NCI-H2196 treated with DMSO at 0.1 percent for 48 hours (cell line): Measurements from ENCODE around the gene ETS1.

Experiments
- DNase-seq: peaks from one replicate; lab custom pipeline; 2025; ENCODE audit not compliant: unreplicated experiment; lab: John Stamatoyannopoulos, UW

ETS1 gene

DNA sequence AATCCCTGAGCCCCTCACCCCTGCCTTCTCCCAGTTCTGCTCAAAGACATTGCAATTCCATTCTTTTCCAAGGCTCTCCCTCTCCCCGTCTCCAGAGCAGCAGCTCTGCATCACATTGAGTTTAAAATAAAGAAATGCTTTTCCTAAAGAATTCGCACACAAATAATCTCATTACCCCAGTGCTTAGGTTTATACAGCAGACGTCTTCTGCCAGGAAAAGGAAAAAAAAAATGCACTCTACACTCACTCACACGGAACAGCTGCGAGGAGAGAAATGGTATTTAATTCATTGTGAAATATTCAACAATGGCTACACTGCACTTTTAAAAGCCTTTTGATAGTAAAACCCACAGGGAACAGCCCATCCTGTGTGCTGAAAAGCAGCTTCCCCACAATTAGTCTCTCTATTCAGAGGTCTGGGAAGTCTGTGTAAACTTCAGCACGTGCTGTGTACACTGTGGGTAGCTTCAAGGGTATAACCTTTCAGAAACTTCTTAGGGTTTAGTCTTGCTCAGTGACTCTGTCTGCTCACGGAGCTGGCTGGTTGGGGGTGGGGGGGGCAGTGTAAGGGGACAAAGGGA, 42.8 kb downstream of the ETS1 start:
- DNase-seq: no peak

DNA sequence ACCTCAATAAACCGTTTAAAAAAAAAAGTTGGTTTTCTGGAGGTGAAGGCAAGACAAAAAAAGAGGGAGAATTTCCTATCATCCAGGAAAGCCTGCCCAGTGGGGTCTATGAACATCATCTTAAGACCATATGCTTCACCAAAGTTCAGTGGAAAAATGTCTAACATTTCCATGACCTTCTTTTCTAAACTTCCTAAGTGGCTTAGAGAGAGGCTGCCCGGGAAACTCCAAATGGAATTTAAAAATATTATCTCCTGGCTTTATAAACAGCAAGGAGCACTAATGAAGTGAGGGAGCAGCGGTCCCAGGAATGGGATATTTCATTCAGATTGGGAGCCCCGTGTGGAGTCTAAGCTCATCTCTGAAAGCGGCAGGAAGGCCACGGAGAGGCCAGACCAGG, 46.9 kb downstream of the ETS1 start:
- DNase-seq: no peak

GRCh38 chr11:128536506-128536905, 50.9 kb downstream of the ETS1 start:
- no peak for DNase-seq

DNA sequence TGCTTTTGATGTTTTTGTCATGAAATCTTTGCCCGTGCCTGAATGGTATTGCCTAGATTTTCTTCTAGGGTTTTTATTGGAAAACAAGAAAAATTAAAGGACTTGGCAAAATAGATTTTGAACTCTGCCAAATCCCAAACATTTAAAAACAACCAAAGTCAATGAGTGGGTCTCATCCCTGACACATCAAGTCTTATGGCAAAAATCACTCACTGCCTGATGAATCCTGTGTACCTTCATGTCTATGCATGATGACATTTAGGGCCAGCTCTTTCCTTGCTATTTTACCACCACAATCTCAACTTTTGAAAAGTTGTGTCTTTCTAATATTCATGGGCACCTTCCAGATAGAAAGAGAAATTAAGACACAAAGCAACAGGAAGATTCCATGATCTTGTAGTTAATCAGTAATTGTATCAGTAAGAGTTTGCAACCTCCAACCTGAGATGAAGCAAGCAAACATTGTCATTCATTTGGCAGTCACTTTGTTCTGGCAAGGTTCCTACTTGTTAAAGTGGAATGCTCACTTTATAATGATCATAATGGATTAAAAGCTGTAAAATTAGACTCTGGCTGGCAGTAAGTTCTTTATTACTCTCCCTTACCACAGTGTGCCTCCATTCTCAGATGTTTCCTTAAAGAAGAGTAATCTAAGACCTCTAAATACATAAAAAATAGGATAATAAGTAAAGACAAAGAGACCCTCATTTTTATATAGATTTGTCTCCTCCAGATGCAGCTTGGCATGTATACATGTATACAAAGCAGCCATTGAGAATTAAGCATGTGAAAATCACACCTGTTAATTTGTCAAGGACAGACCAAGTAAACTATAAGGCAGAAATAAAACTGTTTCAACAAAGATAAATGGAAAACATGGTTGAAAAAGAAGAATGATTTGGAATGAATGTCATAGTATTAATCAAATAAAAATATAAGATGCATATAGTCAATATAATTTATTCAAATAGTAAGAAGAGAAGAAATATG, 51.6 kb downstream of the ETS1 start:
- DNase-seq: no peak

GRCh38 chr11:128533472-128533871, 53.9 kb downstream of the ETS1 start:
- no peak for DNase-seq

GRCh38 chr11:128532572-128533091, 54.7 kb downstream of the ETS1 start:
- DNase-seq: no peak

GRCh38 chr11:128532016-128532571, 55.3 kb downstream of the ETS1 start:
- no peak for DNase-seq

DNA sequence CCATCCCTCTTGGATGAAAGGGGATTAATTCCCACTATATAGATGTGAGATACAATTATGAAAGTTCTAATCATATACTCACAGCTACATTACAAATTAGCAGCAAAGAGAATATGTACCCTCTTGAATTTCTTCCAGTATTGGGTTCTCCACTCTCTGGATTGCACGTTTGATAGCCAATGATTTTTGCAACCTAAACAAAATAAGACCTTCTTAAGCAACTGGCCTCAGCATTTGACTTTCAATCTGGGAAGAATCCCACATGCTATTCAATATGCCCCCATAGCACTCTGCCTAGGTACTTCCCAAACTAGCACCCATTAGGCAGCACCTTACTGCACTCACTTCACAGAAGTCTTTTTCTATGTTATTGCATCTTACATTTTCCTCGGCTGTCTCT, 55.8 kb downstream of the ETS1 start:
- DNase-seq: no peak

DNA sequence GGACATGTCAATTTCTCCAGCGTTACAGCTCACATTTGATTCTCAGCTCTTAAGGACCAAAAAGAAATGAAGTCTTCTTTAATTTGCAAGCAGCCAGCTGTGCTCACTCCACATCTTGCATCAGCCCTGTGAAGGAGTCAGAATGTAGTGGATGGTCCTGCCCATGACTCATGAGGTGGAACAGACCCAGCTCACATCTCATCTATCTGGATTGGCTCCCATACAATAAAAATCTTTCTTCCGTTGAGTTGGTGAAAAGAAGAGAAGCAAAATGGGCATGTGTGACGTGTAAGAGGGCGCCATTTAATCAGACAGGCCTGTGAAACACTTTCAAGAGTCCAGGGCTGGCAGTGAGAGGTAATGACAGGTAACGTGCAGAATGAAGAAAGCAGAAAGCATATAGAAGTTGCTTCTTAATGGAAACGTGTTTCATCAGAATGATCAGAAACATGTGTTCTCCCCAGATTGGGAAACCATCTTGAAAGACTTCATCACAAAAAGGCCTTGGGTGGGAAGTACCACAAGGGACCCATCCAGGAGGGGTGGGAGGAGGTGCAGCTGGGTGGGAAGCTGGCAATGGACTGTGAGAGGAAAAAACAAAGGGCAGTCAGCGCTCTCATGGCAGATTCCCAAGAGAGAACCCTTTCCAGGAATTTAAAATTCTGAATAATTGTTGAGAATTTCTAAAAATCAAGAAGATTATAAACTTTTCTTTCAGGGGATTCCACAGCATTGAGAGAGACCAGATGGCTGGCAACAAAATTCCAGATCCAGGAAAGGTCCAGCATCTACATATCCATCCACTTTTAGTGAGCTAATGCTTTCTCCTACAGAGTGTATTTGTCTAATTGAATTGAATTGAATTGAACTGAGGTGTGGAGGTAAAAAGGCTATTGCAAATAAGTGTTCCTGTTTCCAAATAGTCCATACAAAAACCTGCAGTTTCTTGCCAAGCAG, 57.0 kb downstream of the ETS1 start:
- DNase-seq: no peak

DNA sequence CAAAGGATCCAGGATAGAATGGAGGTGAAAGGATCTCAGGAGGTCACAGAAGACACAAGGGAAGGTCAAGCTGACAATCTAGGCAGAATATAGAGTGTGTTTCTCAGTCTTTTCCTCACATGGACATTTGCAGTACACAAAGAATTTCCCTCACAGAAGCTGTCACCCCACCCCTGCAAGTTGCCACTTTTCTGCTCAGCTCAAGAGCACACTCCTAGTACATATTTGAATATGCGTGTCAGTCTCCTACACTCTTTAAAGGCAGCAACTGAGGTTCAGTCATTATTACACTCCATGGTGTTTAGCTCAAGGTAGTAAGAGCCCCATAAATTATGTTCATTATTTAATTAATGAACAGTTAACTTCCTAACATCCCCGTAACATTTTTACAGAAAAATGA, 59.1 kb downstream of the ETS1 start:
- no peak for DNase-seq

- DNase-seq: no peak
These were observed 60.3 kb downstream of the ETS1 start for GRCh38 chr11:128527046-128527445.

GRCh38 chr11:128525411-128526243, 61.7 kb downstream of the ETS1 start:
- no peak for DNase-seq

GRCh38 chr11:128524172-128524571, 63.2 kb downstream of the ETS1 start:
- no peak for DNase-seq

DNA sequence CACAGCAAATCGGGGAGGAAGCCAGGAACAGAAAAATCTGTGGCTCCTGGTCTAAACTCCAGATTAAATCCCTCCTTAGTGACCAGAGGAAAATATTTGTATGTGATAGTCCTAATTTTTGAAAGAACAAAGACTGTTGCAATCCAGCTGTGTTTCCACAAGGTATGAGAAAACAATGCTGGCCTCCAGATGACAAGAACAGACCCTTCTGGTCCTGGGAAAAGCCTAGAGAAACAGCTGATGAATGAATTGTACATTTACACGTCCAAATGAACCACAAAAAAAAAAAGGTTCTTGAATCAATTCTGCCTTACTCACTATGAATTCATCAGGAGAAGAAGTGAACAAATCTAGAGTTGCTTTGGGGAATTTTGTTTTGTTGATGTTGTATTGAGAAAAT, 63.7 kb downstream of the ETS1 start:
- DNase-seq: no peak

GRCh38 chr11:128522943-128523518, 64.3 kb downstream of the ETS1 start:
- no peak for DNase-seq

- DNase-seq: peak; percentile 86
These were observed 65.1 kb downstream of the ETS1 start for GRCh38 chr11:128522055-128522942.

DNA sequence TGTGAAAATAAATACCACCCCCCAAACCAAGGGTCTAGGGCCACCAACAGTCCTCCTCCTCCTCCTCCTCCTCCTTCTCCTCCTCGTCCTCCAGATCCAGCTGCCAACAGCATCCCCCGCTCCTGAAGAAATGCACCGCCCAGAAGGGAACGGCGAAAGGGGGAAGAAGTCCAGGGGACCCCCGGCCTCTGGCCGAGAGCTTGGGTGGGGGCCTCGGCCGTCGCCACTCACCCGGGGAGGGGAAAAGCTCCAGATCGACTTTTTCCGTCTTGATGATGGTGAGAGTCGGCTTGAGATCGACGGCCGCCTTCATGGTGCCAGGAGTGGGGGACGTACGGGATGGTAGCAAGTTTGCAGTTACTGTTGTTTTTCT, 65.7 kb downstream of the ETS1 start:
- DNase-seq: no peak

GRCh38 chr11:128520888-128521681, 66.3 kb downstream of the ETS1 start:
- DNase-seq: no peak
